H1 (cell line): Measurements from ENCODE around the gene DIP2C. TPM values are rescaled to one million over a fixed set of nuclear protein-coding genes. Genes with fewer than 3 reads are reported as not detected.

Experiments used
- CTCF ChIA-PET: fragments of 300-600 bp; sonication (Branson Sonifier 250); formaldehyde crosslinking; loops from one replicate; lab custom pipeline; 2021; ENCODE audit not compliant: partially characterized antibody; lab: Charles Lee
- POLR2A ChIA-PET: fragments of 300-600 bp; sonication (Branson Sonifier 250); formaldehyde crosslinking; loops from one replicate; lab custom pipeline; 2021; ENCODE audit warnings: inconsistent platforms; ENCODE audit not compliant: partially characterized antibody; lab: Charles Lee
- DNase-seq, 2 experiments: peaks; one replicate each; pipeline versions ENCODE4 v3.0.0 to v3.0.0-alpha.2; 2010 to 2022; ENCODE audit warnings: low spot score in 2 of 2, low read depth in 1 of 2, mixed read lengths in 1 of 2
- FAIRE-seq: peaks from 2 replicates; lab custom pipeline; 2011; peaks lifted over from hg19 to GRCh38; lab: Jason Lieb, UNC
- H2AFZ ChIP-seq: 2 replicates; pipeline ENCODE4 v1.8.1; 2012; ENCODE audit warnings: low read length, inconsistent platforms
- H2AK5ac ChIP-seq: 2 replicates; pipeline ENCODE4 v1.6.1; 2013; ENCODE audit warnings: low read depth, low read length
- H2BK120ac ChIP-seq: replicated peaks from 2 replicates; pipeline ENCODE3; 2013; ENCODE audit warnings: low read depth, low read length, inconsistent platforms
- H2BK12ac ChIP-seq: 2 replicates; pipeline ENCODE4 v1.6.1; 2013; ENCODE audit warnings: low read depth, low read length
- H2BK15ac ChIP-seq: 2 replicates; pipeline ENCODE4 v1.6.1; 2013; ENCODE audit warnings: low read length
- H2BK20ac ChIP-seq: 2 replicates; pipeline ENCODE4 v1.6.1; 2013; ENCODE audit warnings: low read length
- H2BK5ac ChIP-seq: 2 replicates; pipeline ENCODE4 v1.6.1; 2013; ENCODE audit warnings: low read depth, low read length
- H3K14ac ChIP-seq: 2 replicates; pipeline ENCODE4 v1.6.1; 2013; ENCODE audit warnings: inconsistent platforms; ENCODE audit not compliant: insufficient read length
- H3K18ac ChIP-seq: 2 replicates; pipeline ENCODE4 v1.6.1; 2013; ENCODE audit warnings: low read length; ENCODE audit errors: extremely low read depth
- H3K23ac ChIP-seq: 2 replicates; pipeline ENCODE4 v1.6.1; 2013; ENCODE audit warnings: inconsistent platforms; ENCODE audit not compliant: insufficient read length
- H3K23me2 ChIP-seq: 2 replicates; pipeline ENCODE4 v1.6.1; 2013; ENCODE audit warnings: low read depth, low read length
- H3K27ac ChIP-seq: 2 replicates; pipeline ENCODE4 v1.6.1; 2011; ENCODE audit warnings: low read depth, low read length, inconsistent platforms
- H3K27me3 ChIP-seq, 4 experiments: replicated peaks in 1 of 4; 1 replicate in 1 of 4; 2 replicates in 3 of 4; pipeline versions ENCODE4 v1.6.1 to v1.8.1; 2011 to 2013; ENCODE audit warnings: low read length in 3 of 4, mild to moderate bottlenecking in 3 of 4, inconsistent platforms in 2 of 4, mixed read lengths in 2 of 4, moderate library complexity in 1 of 4; ENCODE audit not compliant: control insufficient read depth in 3 of 4, insufficient read depth in 3 of 4; ENCODE audit errors: extremely low read depth in 1 of 4
- H3K36me3 ChIP-seq, 4 experiments: 2 replicates each; pipeline versions ENCODE4 v1.6.1 to v1.8.1; 2011 to 2013; ENCODE audit warnings: mild to moderate bottlenecking in 4 of 4, low read length in 3 of 4, moderate library complexity in 2 of 4, control low read depth in 1 of 4, inconsistent platforms in 1 of 4; ENCODE audit not compliant: insufficient read depth in 4 of 4, control insufficient read depth in 2 of 4
- H3K4ac ChIP-seq: replicated peaks from 2 replicates; pipeline ENCODE3; 2013; ENCODE audit warnings: low read length, low read depth, mixed read lengths, inconsistent platforms; ENCODE audit not compliant: insufficient read length
- H3K4me1 ChIP-seq, 4 experiments: replicated peaks in 1 of 4; 1 replicate in 1 of 4; 2 replicates in 3 of 4; pipeline versions ENCODE4 v1.6.1 to v1.8.1; 2011 to 2013; ENCODE audit warnings: low read length in 3 of 4, inconsistent platforms in 2 of 4, mixed read lengths in 1 of 4; ENCODE audit not compliant: insufficient read depth in 4 of 4, control insufficient read depth in 3 of 4
- H3K4me2 ChIP-seq, 2 experiments: 2 replicates each; pipeline versions ENCODE4 v1.6.1 to v1.8.1; 2011 to 2013; ENCODE audit warnings: low read depth in 2 of 2, low read length in 2 of 2, control low read depth in 1 of 2, inconsistent platforms in 1 of 2, mild to moderate bottlenecking in 1 of 2; ENCODE audit not compliant: insufficient read depth in 1 of 2
- H3K4me3 ChIP-seq, 4 experiments: fragments of 200-600, 300-600 bp in 1 of 4; sonication (generic), shearing (Covaris generic), sonication (Bioruptor Twin) in 1 of 4; 2 replicates each; pipeline versions ENCODE4 v1.5.1 to v1.8.1; 2011 to 2016; ENCODE audit warnings: low read length in 4 of 4, low read depth in 3 of 4, control low read depth in 2 of 4, inconsistent platforms in 2 of 4, mild to moderate bottlenecking in 2 of 4, mixed read lengths in 1 of 4, moderate library complexity in 1 of 4; ENCODE audit not compliant: insufficient read depth in 2 of 4; ENCODE audit errors: extremely low read depth in 1 of 4
- H3K56ac ChIP-seq: replicated peaks from 2 replicates; pipeline ENCODE3; 2013; ENCODE audit warnings: low read depth, mild to moderate bottlenecking, mixed read lengths, low read length, inconsistent platforms; ENCODE audit not compliant: insufficient read length
- H3K79me1 ChIP-seq: 2 replicates; pipeline ENCODE4 v1.6.1; 2013; ENCODE audit warnings: low read depth, low read length, control low read depth
- H3K79me2 ChIP-seq, 2 experiments: 2 replicates each; pipeline versions ENCODE4 v1.6.1 to v1.8.1; 2012 to 2013; ENCODE audit warnings: low read length in 2 of 2, mild to moderate bottlenecking in 2 of 2, inconsistent platforms in 1 of 2; ENCODE audit not compliant: insufficient read depth in 2 of 2, control insufficient read depth in 1 of 2
- H3K9ac ChIP-seq, 4 experiments: replicated peaks in 1 of 4; 1 replicate in 1 of 4; 2 replicates in 3 of 4; pipeline versions ENCODE4 v1.6.1 to v1.8.1; 2011 to 2013; ENCODE audit warnings: low read depth in 3 of 4, low read length in 3 of 4, control low read depth in 2 of 4, mild to moderate bottlenecking in 2 of 4, moderate library complexity in 2 of 4, inconsistent platforms in 1 of 4; ENCODE audit errors: extremely low read depth in 1 of 4
- H3K9me3 ChIP-seq, 2 experiments: 2 replicates each; pipeline versions ENCODE4 v1.6.1 to v1.8.1; 2012 to 2013; ENCODE audit warnings: mild to moderate bottlenecking in 2 of 2, moderate library complexity in 2 of 2, control low read depth in 1 of 2, inconsistent platforms in 1 of 2, low read depth in 1 of 2, low read length in 1 of 2, mixed read lengths in 1 of 2; ENCODE audit not compliant: insufficient read depth in 2 of 2
- H4K20me1 ChIP-seq, 2 experiments: replicated peaks in 1 of 2; 2 replicates each; pipeline versions ENCODE3 to v1.8.1; 2011 to 2013; ENCODE audit warnings: inconsistent platforms in 2 of 2, low read length in 2 of 2, mild to moderate bottlenecking in 1 of 2; ENCODE audit not compliant: insufficient read depth in 2 of 2, control insufficient read depth in 1 of 2
- H4K5ac ChIP-seq: 2 replicates; pipeline ENCODE4 v1.6.1; 2013; ENCODE audit warnings: low read length, low read depth, mixed read lengths, inconsistent platforms; ENCODE audit not compliant: insufficient read length
- H4K8ac ChIP-seq: 2 replicates; pipeline ENCODE4 v1.8.0; 2013; ENCODE audit warnings: mild to moderate bottlenecking, moderate library complexity, low read length, inconsistent platforms; ENCODE audit not compliant: insufficient read depth; ENCODE audit errors: extremely low read depth
- H4K91ac ChIP-seq: replicated peaks from 2 replicates; pipeline ENCODE3; 2013; ENCODE audit warnings: low read length, mixed read lengths, inconsistent platforms; ENCODE audit not compliant: insufficient read length
- BCL11A ChIP-seq, 2 experiments: IDR thresholded peaks; one replicate each; pipeline ENCODE4 v1.6.1; 2011; ENCODE audit warnings: low read depth in 2 of 2, low read length in 2 of 2, mild to moderate bottlenecking in 2 of 2
- CREB1 ChIP-seq: IDR thresholded peaks from 2 replicates; pipeline ENCODE4 v1.6.1; 2012; ENCODE audit warnings: inconsistent platforms
- HDAC2 ChIP-seq, 2 experiments: fragments of 300-600 bp in 1 of 2; sonication (generic) in 1 of 2; IDR thresholded peaks; 2 replicates each; pipeline ENCODE4 v1.6.1; 2011 to 2012; ENCODE audit warnings: low read depth in 2 of 2, low read length in 2 of 2, mild to moderate bottlenecking in 2 of 2, moderate library complexity in 2 of 2, borderline replicate concordance in 1 of 2, inconsistent platforms in 1 of 2
- KDM4A ChIP-seq: IDR thresholded peaks from one replicate; pipeline ENCODE4 v1.7.1; 2012; ENCODE audit warnings: low read depth, mild to moderate bottlenecking, moderate library complexity, low read length, inconsistent platforms; ENCODE audit not compliant: severe bottlenecking
- PHF8 ChIP-seq: fragments of 200-600 bp; sonication (generic); conservative IDR thresholded peaks from 2 replicates; pipeline ENCODE4 v1.7.1; 2012; ENCODE audit warnings: low read depth, mild to moderate bottlenecking, inconsistent platforms, low read length, moderate library complexity
- POLR2A ChIP-seq, 2 experiments: IDR thresholded peaks; 1 replicate in 1 of 2; 2 replicates in 1 of 2; pipeline ENCODE4 v1.6.1; 2011; ENCODE audit warnings: low read depth in 2 of 2, low read length in 2 of 2, mild to moderate bottlenecking in 2 of 2; ENCODE audit errors: control extremely low read depth in 1 of 2
- RAD21 ChIP-seq, 2 experiments: IDR thresholded peaks in 1 of 2; conservative IDR thresholded peaks in 1 of 2; 2 replicates each; pipeline ENCODE4 v1.6.1; 2011; ENCODE audit warnings: low read depth in 2 of 2, low read length in 2 of 2, improper control_type of control experiment in 1 of 2, inconsistent platforms in 1 of 2, mild to moderate bottlenecking in 1 of 2, moderate library complexity in 1 of 2
- TAF7 ChIP-seq: optimal IDR thresholded peaks from 2 replicates; pipeline ENCODE3; 2011; ENCODE audit warnings: low read depth, mild to moderate bottlenecking, inconsistent platforms, low read length, moderate library complexity, borderline replicate concordance
- USF2 ChIP-seq: IDR thresholded peaks from 2 replicates; pipeline ENCODE4 v1.6.1; 2011; ENCODE audit warnings: low read length, improper control_type of control experiment
- WGBS, 2 experiments: shearing (Covaris generic) in 1 of 2; methylation state at CpG; one replicate each; pipeline versions ENCODE4 v1.1.6 to v1.1.7; 2013 to 2015; ENCODE audit warnings: low lambda C conversion rate in 2 of 2, mixed read lengths in 2 of 2, inconsistent platforms in 1 of 2, low coverage in 1 of 2, missing lambda C conversion rate in 1 of 2; ENCODE audit not compliant: insufficient replicate concordance in 2 of 2, insufficient coverage in 1 of 2, insufficient read length in 1 of 2; ENCODE audit errors: extremely low coverage in 1 of 2, missing lambda C conversion rate in 1 of 2; 5-methylcytosine and 5-hydroxymethylcytosine counted together
- polyA plus RNA-seq, 7 experiments: library from polyadenylated mRNA; depleted of rRNA in 3 of 7; stranded (reverse) in 5 of 7; unstranded in 2 of 7; fragments of >200 nt in 5 of 7; fragments of 200-250 nt in 2 of 7; gene quantifications; 1 replicate in 5 of 7; 2 replicates in 1 of 7; 4 replicates in 1 of 7; pipeline versions ENCODE4 v1.2.1 to v1.2.3, GENCODE V29; 2011 to 2013; ENCODE audit warnings: missing spikeins in 2 of 7, mixed read lengths in 2 of 7
- total RNA-seq: library from RNA; stranded (reverse); fragmentation: NEBNext Ultra II Directional; extraction: Animal tissue kit (Norgen Biotek cat#: 25700); gene quantifications from 2 replicates; pipeline ENCODE4 v1.2.1, GENCODE V29; 2021
- TF ChIP-seq, protein P1 (sequence below): IDR thresholded peaks from 2 replicates; pipeline ENCODE4 v1.6.1; 2012; ENCODE audit warnings: inconsistent platforms

The DIP2C gene
- total and polyA plus RNA-seq, 2 of the 8 experiments (the other 6 are each of a cell fraction or from before 2014, with no cell fraction given) = 3.8 to 9.3 TPM

- Histone ChIP-seq H3K27me3 (no peaks in the 10 kb centered on the region; a peak in 1 of 7 replicates), H3K36me3 (no peaks in the 10 kb centered on the region), H3K4me1 (peaks cover 7 to 18% (median 11%) of the 10 kb centered on the region in 4 experiments; a peak in 5 of 7 replicates), H3K79me2 (no peaks in the 10 kb centered on the region), H2BK15ac (no peak overlapping the region), H3K18ac (no peak overlapping the region), H3K79me1 (peaks cover 3% of the 10 kb centered on the region; the same call in 1 of the 2 replicates), H2AK5ac (no peak overlapping the region), H2BK120ac (no peak overlapping the region), H3K4me2 (no peak overlapping the region), H3K4me3 (no peak overlapping the region), H3K23ac (no peak overlapping the region), H4K20me1 (peaks cover 3 to 15% of the 10 kb centered on the region in 2 experiments), H3K9ac (no peak overlapping the region), H2BK20ac (no peak overlapping the region), H3K4ac (no peak overlapping the region), H3K14ac (no peak overlapping the region), H4K8ac (no peak overlapping the region), H3K23me2 (no peaks in the 10 kb centered on the region), H2BK5ac (no peak overlapping the region), H4K5ac (no peak overlapping the region), H3K9me3 (no peaks in the 10 kb centered on the region), H2BK12ac (no peak overlapping the region), H3K27ac (no peak overlapping the region), H3K56ac (no peak overlapping the region), H4K91ac (no peak overlapping the region), H2AFZ (no peak overlapping the region)
- WGBS, 2 experiments = 89% methylated on average over 21 of the region's 21 CpGs; no CpG with 5 or more reads in 1 of the 2 experiments
- DNase-seq = no peak
- CTCF ChIA-PET = interaction anchor here (0.7 to 2.0 kb wide), 5 partner anchors 9 to 295 kb away, joined by 3 to 8 read pairs (median 4); no protein-coding TSS in a partner anchor
- POLR2A ChIA-PET = no interaction called here
- no peak for FAIRE-seq
- no peak for TF ChIP-seq TAF7
- TF ChIP-seq, protein P1, sequence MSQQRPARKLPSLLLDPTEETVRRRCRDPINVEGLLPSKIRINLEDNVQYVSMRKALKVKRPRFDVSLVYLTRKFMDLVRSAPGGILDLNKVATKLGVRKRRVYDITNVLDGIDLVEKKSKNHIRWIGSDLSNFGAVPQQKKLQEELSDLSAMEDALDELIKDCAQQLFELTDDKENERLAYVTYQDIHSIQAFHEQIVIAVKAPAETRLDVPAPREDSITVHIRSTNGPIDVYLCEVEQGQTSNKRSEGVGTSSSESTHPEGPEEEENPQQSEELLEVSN = no peak
- TF ChIP-seq POLR2A (IDR thresholded peaks at IDR 0.05; ENCODE audit: control extremely low read depth in 1 of 2, low read depth in 2 of 2, low read length in 2 of 2) = no peak
- TF ChIP-seq USF2 = no peak
- TF ChIP-seq HDAC2 (IDR thresholded peaks at IDR 0.05; ENCODE audit: borderline replicate concordance in 1 of 2, low read depth in 2 of 2, low read length in 2 of 2) = no peak
- no peak for TF ChIP-seq CREB1
- no peak for TF ChIP-seq BCL11A (IDR thresholded peaks at IDR 0.05; ENCODE audit: low read depth in 2 of 2, low read length in 2 of 2)
- no peak for TF ChIP-seq KDM4A
- TF ChIP-seq RAD21 (IDR thresholded peaks at IDR 0.05 in 1 of 2, conservative IDR thresholded peaks at IDR 0.05 in 1 of 2; ENCODE audit: low read depth in 2 of 2, low read length in 2 of 2) = no peak
- TF ChIP-seq PHF8 = no peak
Measured at GRCh38 chr10:493391-494148, 195.9 kb downstream of the DIP2C start.
